Activated CD8-positive, alpha-beta T cell treated with anti-CD3 and anti-CD28 coated beads, Interleukin-2, amount 10 ng/mL, durations not matched to agents 7 days and 5 days (primary cell): Measurements from ENCODE around the gene LENEP. TPM values are rescaled to one million over a fixed set of nuclear protein-coding genes. Genes with fewer than 3 reads are reported as not detected.

ENCODE experiments used
- ATAC-seq: fragments of 150-1000 bp; cut with Tn5 transposase; one replicate; pipeline ENCODE4 v1.10.0; 2021; ENCODE audit warnings: moderate library complexity
- CTCF ChIA-PET: fragments of 350-600 bp; sonication (Branson Sonifier 250); formaldehyde crosslinking; loops from one replicate; lab custom pipeline; 2021; ENCODE audit warnings: antibody characterized with exemption; lab: Charles Lee
- POLR2A ChIA-PET: fragments of 350-600 bp; sonication (Branson Sonifier 250); formaldehyde crosslinking; loops from one replicate; lab custom pipeline; 2021; ENCODE audit warnings: antibody characterized with exemption; lab: Charles Lee
- DNase-seq: peaks from one replicate; pipeline ENCODE4 v3.0.0-alpha.2; 2020
- H3K27ac Mint-ChIP-seq: one replicate; pipeline ENCODE4 v1.8.0; 2021; ENCODE audit warnings: mild to moderate bottlenecking, mixed read lengths
- H3K27me3 Mint-ChIP-seq: one replicate; pipeline ENCODE4 v1.8.0; 2021; ENCODE audit warnings: low read depth, mixed read lengths
- H3K36me3 Mint-ChIP-seq: one replicate; pipeline ENCODE4 v1.8.0; 2021; ENCODE audit warnings: low read depth, mixed read lengths
- H3K4me1 Mint-ChIP-seq: one replicate; pipeline ENCODE4 v1.8.0; 2021; ENCODE audit warnings: low read depth, mixed read lengths
- H3K4me3 Mint-ChIP-seq: one replicate; pipeline ENCODE4 v1.8.0; 2021; ENCODE audit warnings: mild to moderate bottlenecking, mixed read lengths
- H3K9me3 Mint-ChIP-seq: one replicate; pipeline ENCODE4 v1.8.0; 2022; ENCODE audit warnings: mixed read lengths; ENCODE audit not compliant: insufficient read depth
- total RNA-seq, 2 experiments: library from RNA; stranded (reverse); gene quantifications; one replicate each; pipeline ENCODE4 v1.2.3, GENCODE V29; 2021

The LENEP gene
- total RNA-seq, 2 experiments from 2014 or later: 0.91 to 1.1 TPM

GRCh38 chr1:155012026-155012546 lies 18.7 kb downstream of the LENEP start:
- Mint-ChIP-seq H3K36me3 (peaks cover 21% of the 10 kb centered on the region), H3K4me3 (no peak overlapping the region), H3K4me1 (peaks cover 85% of the 10 kb centered on the region), H3K9me3 (no peaks in the 10 kb centered on the region), H3K27ac (peak overlapping the region; percentile 34), H3K27me3 (no peaks in the 10 kb centered on the region)
- ChIA-PET CTCF (interaction anchor here (1.2 to 7.5 kb wide), 7 partner anchors 8 to 75 kb away, joined by 3 to 57 read pairs (median 6); partner anchors contain the start of genes ADAM15 and PMVK), POLR2A (no interaction called here)
- ATAC-seq (no peak), DNase-seq (no peak)

GRCh38 chr1:155012776-155013602 lies 19.6 kb downstream of the LENEP start:
- POLR2A ChIA-PET: no interaction called here
- Mint-ChIP-seq H3K9me3 (no peaks in the 10 kb centered on the region), H3K27ac (peak overlapping the region; percentile 48), H3K27me3 (no peaks in the 10 kb centered on the region), H3K36me3 (peaks cover 21% of the 10 kb centered on the region), H3K4me3 (no peak overlapping the region), H3K4me1 (peaks cover 84% of the 10 kb centered on the region)
- DNase-seq (no peak), ATAC-seq (no peak)
- CTCF ChIA-PET: interaction anchor here (0.7 to 7.5 kb wide), 8 partner anchors 9 to 79 kb away, joined by 3 to 57 read pairs (median 4); partner anchors contain the start of genes ADAM15 and PMVK

GRCh38 chr1:155013632-155014031 lies 20.2 kb downstream of the LENEP start:
- DNase-seq: no peak
- Mint-ChIP-seq H3K27me3 (no peaks in the 10 kb centered on the region), H3K9me3 (no peaks in the 10 kb centered on the region), H3K36me3 (peaks cover 21% of the 10 kb centered on the region), H3K4me1 (peaks cover 82% of the 10 kb centered on the region), H3K4me3 (no peak overlapping the region), H3K27ac (peak overlapping the region; percentile 48)
- no peak for ATAC-seq
- CTCF ChIA-PET: interaction anchor here (0.7 to 7.5 kb wide), 7 partner anchors 9 to 78 kb away, joined by 3 to 57 read pairs (median 4); partner anchors contain the start of genes ADAM15 and PMVK
- POLR2A ChIA-PET: no interaction called here

- peaks cover 71% of the 10 kb centered on the region for H3K4me1 Mint-ChIP-seq
- CTCF ChIA-PET: interaction anchor here (0.9 to 7.5 kb wide), 10 partner anchors 15 to 78 kb away, joined by 3 to 71 read pairs (median 7); partner anchors contain the start of genes ADAM15, CKS1B, FLAD1 and PBXIP1
- peaks cover 24% of the 10 kb centered on the region for H3K36me3 Mint-ChIP-seq
- no peak for ATAC-seq
- POLR2A ChIA-PET: interaction anchor here (1.0 to 1.5 kb wide), 3 partner anchors 15 to 40 kb away, joined by 3 to 4 read pairs (median 4); partner anchors contain the start of gene CKS1B
- H3K27ac Mint-ChIP-seq: no peak overlapping the region
- H3K27me3 Mint-ChIP-seq: peaks cover 4% of the 10 kb centered on the region
- H3K9me3 Mint-ChIP-seq: no peaks in the 10 kb centered on the region
- DNase-seq: no peak
- no peak overlapping the region for H3K4me3 Mint-ChIP-seq
Measured at GRCh38 chr1:155014709-155015508, 21.5 kb downstream of the LENEP start.

- DNase-seq: no peak
- Mint-ChIP-seq H3K4me3 (no peak overlapping the region), H3K27ac (peak overlapping the region; percentile 28), H3K4me1 (peaks cover 63% of the 10 kb centered on the region), H3K27me3 (peaks cover 4% of the 10 kb centered on the region), H3K9me3 (no peaks in the 10 kb centered on the region), H3K36me3 (peaks cover 24% of the 10 kb centered on the region)
- no peak for ATAC-seq
- ChIA-PET CTCF (interaction anchor here (0.9 to 7.5 kb wide), 21 partner anchors 9 to 456 kb away, joined by 3 to 71 read pairs (median 18); partner anchors contain the start of genes ADAM15, CKS1B, FLAD1 and LENEP), POLR2A (interaction anchor here (0.9 to 2.5 kb wide), 8 partner anchors 9 to 60 kb away, joined by 3 to 8 read pairs (median 4); partner anchors contain the start of genes CKS1B, FLAD1 and PBXIP1)
Measured at GRCh38 chr1:155015527-155016230, 22.3 kb downstream of the LENEP start.

GRCh38 chr1:155016231-155016831 lies 22.9 kb downstream of the LENEP start:
- Mint-ChIP-seq H3K36me3 (peaks cover 24% of the 10 kb centered on the region), H3K27ac (peak overlapping the region; percentile 25), H3K4me1 (peaks cover 56% of the 10 kb centered on the region), H3K27me3 (peaks cover 4% of the 10 kb centered on the region), H3K9me3 (no peaks in the 10 kb centered on the region), H3K4me3 (no peak overlapping the region)
- CTCF ChIA-PET: interaction anchor here (0.9 to 7.5 kb wide), 25 partner anchors 9 to 457 kb away, joined by 3 to 71 read pairs (median 11); partner anchors contain the start of genes ADAM15, CKS1B, FLAD1 and LENEP
- ATAC-seq (no peak), DNase-seq (no peak)
- POLR2A ChIA-PET: interaction anchor here (0.9 to 2.5 kb wide), 7 partner anchors 10 to 61 kb away, joined by 3 to 8 read pairs (median 4); partner anchors contain the start of genes CKS1B, FLAD1 and PBXIP1

GRCh38 chr1:155017041-155017945 lies 23.9 kb downstream of the LENEP start:
- ChIA-PET POLR2A (interaction anchor here (0.6 to 2.5 kb wide), 5 partner anchors 34 to 62 kb away, joined by 3 to 8 read pairs (median 6); partner anchors contain the start of genes CKS1B, FLAD1 and PBXIP1), CTCF (interaction anchor here (0.6 to 7.5 kb wide), 44 partner anchors 9 to 458 kb away, joined by 3 to 71 read pairs (median 6); partner anchors contain the start of genes ADAM15, CKS1B, DCST1 and DCST2)
- Mint-ChIP-seq H3K9me3 (no peaks in the 10 kb centered on the region), H3K36me3 (peaks cover 22% of the 10 kb centered on the region), H3K27ac (peak overlapping the region; percentile 52), H3K4me3 (peak overlapping the region; percentile 22), H3K4me1 (peaks cover 50% of the 10 kb centered on the region), H3K27me3 (peaks cover 6% of the 10 kb centered on the region)
- ATAC-seq (peak; percentile 98), DNase-seq (peak; percentile 87)

GRCh38 chr1:155017946-155018316 lies 24.5 kb downstream of the LENEP start:
- H3K9me3 Mint-ChIP-seq: no peaks in the 10 kb centered on the region
- CTCF ChIA-PET: interaction anchor here (0.6 to 7.5 kb wide), 42 partner anchors 8 to 458 kb away, joined by 3 to 71 read pairs (median 6); partner anchors contain the start of genes ADAM15, CKS1B, DCST1 and DCST2
- H3K4me3 Mint-ChIP-seq: peak overlapping the region; percentile 22
- ATAC-seq (peak; percentile 21), DNase-seq (no peak)
- peaks cover 6% of the 10 kb centered on the region for H3K27me3 Mint-ChIP-seq
- POLR2A ChIA-PET: interaction anchor here (0.6 to 2.5 kb wide), 2 partner anchors 35 to 39 kb away, joined by 3 to 8 read pairs; partner anchors contain the start of gene FLAD1
- H3K36me3 Mint-ChIP-seq: peaks cover 22% of the 10 kb centered on the region
- H3K4me1 Mint-ChIP-seq: peaks cover 43% of the 10 kb centered on the region
- peak overlapping the region; percentile 52 for H3K27ac Mint-ChIP-seq

GRCh38 chr1:155018617-155019348 lies 25.4 kb downstream of the LENEP start:
- ATAC-seq (no peak), DNase-seq (no peak)
- peaks cover 6% of the 10 kb centered on the region for H3K27me3 Mint-ChIP-seq
- H3K27ac Mint-ChIP-seq: no peak overlapping the region
- H3K4me1 Mint-ChIP-seq: peaks cover 35% of the 10 kb centered on the region
- H3K9me3 Mint-ChIP-seq: no peaks in the 10 kb centered on the region
- peaks cover 18% of the 10 kb centered on the region for H3K36me3 Mint-ChIP-seq
- ChIA-PET POLR2A (interaction anchor here (0.6 to 0.8 kb wide), 2 partner anchors 12 to 48 kb away, joined by 3 read pairs; no protein-coding TSS in a partner anchor), CTCF (interaction anchor here (1.1 to 7.5 kb wide), 18 partner anchors 11 to 116 kb away, joined by 3 to 71 read pairs (median 5); partner anchors contain the start of genes ADAM15, FLAD1, PBXIP1 and PYGO2)
- H3K4me3 Mint-ChIP-seq: no peak overlapping the region
